Measurements from ENCODE around the gene CACNA2D3.

Gene CACNA2D3

DNA sequence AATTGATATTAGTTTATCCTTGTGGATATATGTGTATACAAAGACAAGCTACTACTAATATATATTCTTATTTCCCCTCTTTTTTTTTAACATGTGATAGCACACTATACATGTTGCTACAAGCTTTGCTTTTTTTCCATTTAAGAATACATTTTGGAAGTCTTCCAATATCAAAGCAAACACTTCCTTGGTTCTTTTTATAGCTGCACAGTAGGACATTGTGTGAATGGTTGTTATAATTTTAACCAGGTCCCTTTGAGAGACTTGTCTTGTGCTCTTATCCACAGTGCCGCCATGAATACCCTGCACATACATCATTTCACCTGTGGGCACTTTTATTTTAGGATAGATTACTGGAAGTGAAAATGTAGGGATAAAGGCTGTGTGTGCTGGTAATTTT, 88.7 kb downstream of the CACNA2D3 start:
- TF ChIP-seq, protein P1, sequence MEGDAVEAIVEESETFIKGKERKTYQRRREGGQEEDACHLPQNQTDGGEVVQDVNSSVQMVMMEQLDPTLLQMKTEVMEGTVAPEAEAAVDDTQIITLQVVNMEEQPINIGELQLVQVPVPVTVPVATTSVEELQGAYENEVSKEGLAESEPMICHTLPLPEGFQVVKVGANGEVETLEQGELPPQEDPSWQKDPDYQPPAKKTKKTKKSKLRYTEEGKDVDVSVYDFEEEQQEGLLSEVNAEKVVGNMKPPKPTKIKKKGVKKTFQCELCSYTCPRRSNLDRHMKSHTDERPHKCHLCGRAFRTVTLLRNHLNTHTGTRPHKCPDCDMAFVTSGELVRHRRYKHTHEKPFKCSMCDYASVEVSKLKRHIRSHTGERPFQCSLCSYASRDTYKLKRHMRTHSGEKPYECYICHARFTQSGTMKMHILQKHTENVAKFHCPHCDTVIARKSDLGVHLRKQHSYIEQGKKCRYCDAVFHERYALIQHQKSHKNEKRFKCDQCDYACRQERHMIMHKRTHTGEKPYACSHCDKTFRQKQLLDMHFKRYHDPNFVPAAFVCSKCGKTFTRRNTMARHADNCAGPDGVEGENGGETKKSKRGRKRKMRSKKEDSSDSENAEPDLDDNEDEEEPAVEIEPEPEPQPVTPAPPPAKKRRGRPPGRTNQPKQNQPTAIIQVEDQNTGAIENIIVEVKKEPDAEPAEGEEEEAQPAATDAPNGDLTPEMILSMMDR (IDR thresholded peaks at IDR 0.05; ENCODE audit: insufficient read depth, low read depth, low read length, missing control alignments), result no peak
- DNase-seq (ENCODE audit: low read depth), result no peak
- H3K4me3 ChIP-seq (ENCODE audit: low read depth, low read length), result no peak overlapping the region

DNA sequence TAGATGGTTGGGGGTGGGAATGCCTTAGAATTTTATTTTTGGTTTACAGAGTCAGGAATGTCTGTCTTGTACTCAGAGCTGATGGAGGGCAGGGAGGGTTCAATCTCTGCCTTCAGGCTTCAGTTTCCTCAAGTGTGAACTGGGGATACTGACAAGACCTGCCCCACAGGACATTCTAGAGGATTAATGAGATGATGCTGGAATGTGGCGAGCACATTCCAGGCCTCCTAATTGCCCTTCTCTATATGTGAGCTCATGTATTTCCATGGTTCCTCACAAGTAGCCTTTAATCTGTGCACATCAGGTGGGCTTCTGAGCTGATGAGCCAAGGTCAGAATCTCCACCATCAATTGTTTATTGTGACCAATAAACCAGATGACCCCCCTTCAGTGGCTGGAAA, 90.4 kb downstream of the CACNA2D3 start:
- DNase-seq (ENCODE audit: low read depth), result no peak
- H3K4me3 ChIP-seq (ENCODE audit: low read depth, low read length), result no peak overlapping the region
- TF ChIP-seq, protein P1 (IDR thresholded peaks at IDR 0.05; ENCODE audit: insufficient read depth, low read depth, low read length, missing control alignments), result no peak

DNA sequence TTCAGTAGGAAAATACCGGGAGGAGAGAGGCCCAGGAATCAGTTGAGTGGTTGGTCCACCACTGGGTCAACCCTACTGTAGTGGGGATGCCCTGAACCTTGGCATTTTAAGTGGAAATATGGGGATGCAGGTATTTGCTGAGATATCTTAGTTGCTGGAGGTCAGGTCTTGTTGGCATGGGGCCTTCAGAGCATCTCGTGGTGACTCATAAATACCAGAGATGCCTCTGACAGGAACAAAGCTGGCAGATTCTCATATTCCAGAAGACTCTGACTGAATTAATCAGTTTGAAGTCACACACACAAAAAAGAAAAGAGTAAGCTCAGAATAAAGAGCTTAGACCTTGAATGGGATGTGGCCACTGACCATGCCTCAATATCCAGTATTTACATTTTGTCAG, 91.6 kb downstream of the CACNA2D3 start:
- H3K4me3 ChIP-seq (ENCODE audit: low read depth, low read length), result no peak overlapping the region
- TF ChIP-seq, protein P1 (IDR thresholded peaks at IDR 0.05; ENCODE audit: insufficient read depth, low read depth, low read length, missing control alignments), result no peak
- DNase-seq (ENCODE audit: low read depth), result no peak

DNA sequence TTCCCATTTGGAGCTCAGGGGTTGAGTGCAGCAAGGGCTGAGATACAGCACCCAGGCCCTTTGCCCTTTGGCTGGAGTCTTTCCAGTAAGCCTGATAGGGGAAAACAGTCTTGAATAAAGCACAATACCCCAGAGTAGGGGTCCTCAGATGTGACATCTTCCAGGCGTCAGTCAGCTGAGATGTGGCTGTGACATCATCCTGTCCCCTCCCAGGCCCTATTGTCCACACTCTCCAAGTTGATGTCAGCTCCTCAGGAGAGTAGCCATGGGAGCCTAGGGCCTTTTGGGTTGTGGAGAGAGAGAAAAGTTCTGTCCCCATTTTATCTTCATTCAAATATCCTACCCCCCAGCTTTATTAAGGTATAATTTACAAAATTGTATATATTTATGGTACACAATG, 92.5 kb downstream of the CACNA2D3 start:
- no peak overlapping the region for H3K4me3 ChIP-seq (ENCODE audit: low read depth, low read length)
- TF ChIP-seq, protein P1 (IDR thresholded peaks at IDR 0.05; ENCODE audit: insufficient read depth, low read depth, low read length, missing control alignments), result no peak
- no peak for DNase-seq (ENCODE audit: low read depth)

DNA sequence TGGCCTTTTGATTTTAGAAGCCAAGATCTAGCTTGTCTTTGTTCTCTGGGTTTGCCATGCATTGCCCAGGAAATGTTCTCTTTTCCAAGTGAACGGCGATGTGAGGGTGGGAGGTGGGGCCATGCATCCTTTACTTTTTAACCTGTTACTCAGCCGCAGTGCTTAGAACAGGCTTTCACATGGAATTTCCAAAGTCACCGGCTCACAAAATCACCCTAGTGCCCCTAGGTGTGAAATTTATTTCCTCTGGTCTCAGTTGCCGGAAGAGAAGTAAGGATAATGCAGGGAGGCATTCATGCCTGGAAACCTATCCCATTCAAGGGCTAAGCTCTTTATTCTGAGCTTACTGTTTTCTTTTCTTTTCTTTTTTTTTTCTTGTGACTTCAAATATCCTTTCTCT, 93.2 kb downstream of the CACNA2D3 start:
- TF ChIP-seq, protein P1 (IDR thresholded peaks at IDR 0.05; ENCODE audit: insufficient read depth, low read depth, low read length, missing control alignments), result no peak
- no peak overlapping the region for H3K4me3 ChIP-seq (ENCODE audit: low read depth, low read length)
- no peak for DNase-seq (ENCODE audit: low read depth)

DNA sequence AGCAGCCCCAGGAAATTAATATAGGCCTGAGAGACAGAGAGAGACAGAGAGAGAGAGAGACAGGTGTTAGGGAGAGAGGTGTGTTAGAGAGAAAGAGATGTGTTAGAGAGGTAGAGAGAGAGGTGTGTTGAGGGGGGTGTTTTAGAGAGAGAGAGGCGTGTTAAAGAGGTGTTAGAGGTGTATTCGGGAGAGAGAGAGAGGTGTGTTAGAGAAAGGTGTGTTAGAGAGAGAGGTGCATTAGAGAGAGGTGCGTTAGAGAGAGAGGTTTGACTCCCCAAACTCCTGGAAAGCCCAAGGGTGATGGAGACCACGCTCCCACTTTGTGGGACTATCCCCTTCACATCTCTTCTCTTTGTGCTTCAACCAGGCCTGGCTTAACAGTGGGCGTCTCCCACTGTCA, 95.5 kb downstream of the CACNA2D3 start:
- H3K4me3 ChIP-seq (ENCODE audit: low read depth, low read length), result no peak overlapping the region
- DNase-seq (ENCODE audit: low read depth), result no peak
- TF ChIP-seq, protein P1 (IDR thresholded peaks at IDR 0.05; ENCODE audit: insufficient read depth, low read depth, low read length, missing control alignments), result no peak

DNA sequence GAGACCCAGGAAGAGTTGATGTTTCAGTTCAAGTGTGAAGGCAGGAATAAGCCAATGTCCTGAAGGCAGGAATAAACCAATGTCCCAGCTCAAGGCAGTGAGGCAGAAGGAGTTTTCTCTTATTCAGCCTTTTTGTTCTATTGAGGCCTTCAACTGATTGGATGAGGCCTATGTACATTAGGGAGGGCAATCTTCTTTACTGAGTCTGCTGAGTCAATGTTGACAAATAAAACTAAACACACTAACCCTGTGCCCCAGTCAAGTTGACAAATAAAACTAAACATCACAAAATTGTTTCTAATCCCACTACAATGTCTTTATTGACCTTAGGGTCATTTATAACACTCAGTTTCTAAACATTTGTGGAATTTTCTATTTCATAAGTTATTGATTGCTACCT, 100.0 kb downstream of the CACNA2D3 start:
- no peak for DNase-seq (ENCODE audit: low read depth)
- no peak overlapping the region for H3K4me3 ChIP-seq (ENCODE audit: low read depth, low read length)
- TF ChIP-seq, protein P1 (IDR thresholded peaks at IDR 0.05; ENCODE audit: insufficient read depth, low read depth, low read length, missing control alignments), result no peak
